Ascending aorta (tissue), 2 donors: ENCODE results near the gene FRMD4B. TPM values are rescaled to one million over a fixed set of nuclear protein-coding genes. Genes with fewer than 3 reads are reported as not detected.

Source experiments
- DNase-seq, 2 donors: peaks; one replicate each; pipeline ENCODE4 v3.0.0-alpha.2; 2019; ENCODE audit warnings: low spot score in 2 of 2
- H3K27ac ChIP-seq, 2 donors: fragments of 200-600 bp; sonication (generic); one replicate each; pipeline ENCODE4 v1.5.1; 2016 to 2017; ENCODE audit warnings: mild to moderate bottlenecking in 1 of 2
- H3K27me3 ChIP-seq: fragments of 200-600 bp; sonication (generic); one replicate; pipeline ENCODE4 v1.5.1; 2017
- H3K36me3 ChIP-seq, 2 donors: fragments of 200-600 bp; sonication (generic); one replicate each; pipeline ENCODE4 v1.5.1; 2016
- H3K4me1 ChIP-seq, 2 donors: fragments of 200-600 bp; sonication (generic); one replicate each; pipeline ENCODE4 v1.5.1; 2016 to 2017; ENCODE audit warnings: mild to moderate bottlenecking in 1 of 2
- H3K4me3 ChIP-seq, 2 donors: fragments of 200-600 bp; sonication (generic); one replicate each; pipeline ENCODE4 v1.5.1; 2016 to 2017; ENCODE audit warnings: mild to moderate bottlenecking in 1 of 2
- H3K9me3 ChIP-seq, 2 donors: fragments of 200-600 bp; sonication (generic); one replicate each; pipeline ENCODE4 v1.5.1; 2016
- CTCF ChIP-seq, 3 experiments: fragments of 200-600 bp in 2 of 3; fragments of 450-650 bp in 1 of 3; sonication (generic) in 2 of 3; IDR thresholded peaks; one replicate each; pipeline ENCODE4 v1.5.1; 2016 to 2019; ENCODE audit warnings: antibody characterized with exemption in 3 of 3, mild to moderate bottlenecking in 1 of 3, moderate library complexity in 1 of 3
- intact Hi-C: fragments of 100-400 bp; cut with DNase I; formaldehyde crosslinking; loops from one replicate; pipeline ENCODE4 v1.15.1; 2023
- total RNA-seq: library from RNA; depleted of rRNA; stranded (reverse); fragments of >200 nt; gene quantifications from one replicate; pipeline ENCODE4 v1.1.0, GENCODE V29; 2016

FRMD4B gene
- total RNA-seq, 1 donor from 2014 or later = 13.5 TPM

- no peak overlapping the region for H3K4me3 ChIP-seq
- TF ChIP-seq CTCF (IDR thresholded peaks at IDR 0.05) = no peak
- DNase-seq = no peak
- intact Hi-C loops = loop anchor here (5.0 kb wide), 2 partner anchors 37 to 82 kb away; no protein-coding TSS in a partner anchor
- H3K9me3 ChIP-seq = no peaks in the 10 kb centered on the region
- H3K4me1 ChIP-seq = no peaks in the 10 kb centered on the region
- H3K27ac ChIP-seq = no peak overlapping the region
- no peaks in the 10 kb centered on the region for H3K36me3 ChIP-seq
- no peaks in the 10 kb centered on the region for H3K27me3 ChIP-seq
These were observed 3.8 kb upstream of the FRMD4B start for GRCh38 chr3:69389520-69390248.

- no peak for DNase-seq
- intact Hi-C loops = loop anchor here (5.0 kb wide), 2 partner anchors 36 to 81 kb away; no protein-coding TSS in a partner anchor
- Histone ChIP-seq H3K4me3 (no peak overlapping the region), H3K27me3 (no peaks in the 10 kb centered on the region), H3K36me3 (no peaks in the 10 kb centered on the region), H3K4me1 (no peaks in the 10 kb centered on the region), H3K27ac (no peak overlapping the region), H3K9me3 (no peaks in the 10 kb centered on the region)
- no peak for TF ChIP-seq CTCF (IDR thresholded peaks at IDR 0.05)
These were observed 2.4 kb upstream of the FRMD4B start for GRCh38 chr3:69388241-69388640.

- no peaks in the 10 kb centered on the region for H3K4me1 ChIP-seq
- H3K4me3 ChIP-seq = peak overlapping the region; percentile 65 to 86
- intact Hi-C loops = loop anchor here (5.0 kb wide), 2 partner anchors 34 to 79 kb away; no protein-coding TSS in a partner anchor
- no peak for TF ChIP-seq CTCF (IDR thresholded peaks at IDR 0.05)
- no peaks in the 10 kb centered on the region for H3K9me3 ChIP-seq
- no peaks in the 10 kb centered on the region for H3K27me3 ChIP-seq
- H3K36me3 ChIP-seq = no peaks in the 10 kb centered on the region
- peak overlapping the region; percentile 70 for H3K27ac ChIP-seq
- DNase-seq = no peak
These were observed 883 bp upstream of the FRMD4B start for GRCh38 chr3:69386556-69387385.

- peak overlapping the region; percentile 70 for H3K27ac ChIP-seq
These were observed 665 bp downstream of the FRMD4B start for GRCh38 chr3:69385123-69385722.

More at GRCh38 chr3:69385123-69385722, 665 bp downstream of the FRMD4B start:
- Histone ChIP-seq H3K36me3 (no peaks in the 10 kb centered on the region), H3K9me3 (no peaks in the 10 kb centered on the region), H3K4me1 (no peaks in the 10 kb centered on the region), H3K27me3 (no peaks in the 10 kb centered on the region), H3K4me3 (peak overlapping the region; percentile 65 to 86)
- no peak for DNase-seq
- no peak for TF ChIP-seq CTCF (IDR thresholded peaks at IDR 0.05)
- intact Hi-C loops = loop anchor here (5.0 kb wide), 2 partner anchors 33 to 78 kb away; no protein-coding TSS in a partner anchor
